ENCODE measurements around the gene ILF3. TPM values are rescaled to one million over a fixed set of nuclear protein-coding genes. Genes with fewer than 3 reads are reported as not detected.

Gene ILF3
- total and polyA plus RNA-seq, 2 of the 13 experiments (the other 11 are each of a cell fraction or from before 2014, with no cell fraction given) = 120 to 173 TPM

GRCh38 chr19:10653732-10654609 is at the start of gene ILF3 (continued):
- no peak; the same call in 1 of the 2 replicates for TF ChIP-seq CREB3 (CRISPR knock-in tag; IDR thresholded peaks at IDR 0.05)
- peak; percentile 99 for TF ChIP-seq TBX3 (IDR thresholded peaks at IDR 0.05; ENCODE audit: borderline replicate concordance)
- TF ChIP-seq, protein P1, sequence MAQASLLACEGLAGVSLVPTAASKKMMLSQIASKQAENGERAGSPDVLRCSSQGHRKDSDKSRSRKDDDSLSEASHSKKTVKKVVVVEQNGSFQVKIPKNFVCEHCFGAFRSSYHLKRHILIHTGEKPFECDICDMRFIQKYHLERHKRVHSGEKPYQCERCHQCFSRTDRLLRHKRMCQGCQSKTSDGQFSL (CRISPR knock-in tag; IDR thresholded peaks at IDR 0.05) = peak; percentile 75
- TF ChIP-seq, protein P2, sequence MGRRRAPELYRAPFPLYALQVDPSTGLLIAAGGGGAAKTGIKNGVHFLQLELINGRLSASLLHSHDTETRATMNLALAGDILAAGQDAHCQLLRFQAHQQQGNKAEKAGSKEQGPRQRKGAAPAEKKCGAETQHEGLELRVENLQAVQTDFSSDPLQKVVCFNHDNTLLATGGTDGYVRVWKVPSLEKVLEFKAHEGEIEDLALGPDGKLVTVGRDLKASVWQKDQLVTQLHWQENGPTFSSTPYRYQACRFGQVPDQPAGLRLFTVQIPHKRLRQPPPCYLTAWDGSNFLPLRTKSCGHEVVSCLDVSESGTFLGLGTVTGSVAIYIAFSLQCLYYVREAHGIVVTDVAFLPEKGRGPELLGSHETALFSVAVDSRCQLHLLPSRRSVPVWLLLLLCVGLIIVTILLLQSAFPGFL (CRISPR knock-in tag; IDR thresholded peaks at IDR 0.05) = no peak
- no peak for TF ChIP-seq ZNF10 (CRISPR knock-in tag; IDR thresholded peaks at IDR 0.05; ENCODE audit: borderline replicate concordance, low read depth)
- peak; percentile 46 for TF ChIP-seq SKI (IDR thresholded peaks at IDR 0.05; ENCODE audit: partially characterized antibody)
- TF ChIP-seq, protein P3, sequence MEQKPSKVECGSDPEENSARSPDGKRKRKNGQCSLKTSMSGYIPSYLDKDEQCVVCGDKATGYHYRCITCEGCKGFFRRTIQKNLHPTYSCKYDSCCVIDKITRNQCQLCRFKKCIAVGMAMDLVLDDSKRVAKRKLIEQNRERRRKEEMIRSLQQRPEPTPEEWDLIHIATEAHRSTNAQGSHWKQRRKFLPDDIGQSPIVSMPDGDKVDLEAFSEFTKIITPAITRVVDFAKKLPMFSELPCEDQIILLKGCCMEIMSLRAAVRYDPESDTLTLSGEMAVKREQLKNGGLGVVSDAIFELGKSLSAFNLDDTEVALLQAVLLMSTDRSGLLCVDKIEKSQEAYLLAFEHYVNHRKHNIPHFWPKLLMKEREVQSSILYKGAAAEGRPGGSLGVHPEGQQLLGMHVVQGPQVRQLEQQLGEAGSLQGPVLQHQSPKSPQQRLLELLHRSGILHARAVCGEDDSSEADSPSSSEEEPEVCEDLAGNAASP (CRISPR knock-in tag; IDR thresholded peaks at IDR 0.05; ENCODE audit: borderline replicate concordance) = peak; percentile 55
- TF ChIP-seq, protein P4, sequence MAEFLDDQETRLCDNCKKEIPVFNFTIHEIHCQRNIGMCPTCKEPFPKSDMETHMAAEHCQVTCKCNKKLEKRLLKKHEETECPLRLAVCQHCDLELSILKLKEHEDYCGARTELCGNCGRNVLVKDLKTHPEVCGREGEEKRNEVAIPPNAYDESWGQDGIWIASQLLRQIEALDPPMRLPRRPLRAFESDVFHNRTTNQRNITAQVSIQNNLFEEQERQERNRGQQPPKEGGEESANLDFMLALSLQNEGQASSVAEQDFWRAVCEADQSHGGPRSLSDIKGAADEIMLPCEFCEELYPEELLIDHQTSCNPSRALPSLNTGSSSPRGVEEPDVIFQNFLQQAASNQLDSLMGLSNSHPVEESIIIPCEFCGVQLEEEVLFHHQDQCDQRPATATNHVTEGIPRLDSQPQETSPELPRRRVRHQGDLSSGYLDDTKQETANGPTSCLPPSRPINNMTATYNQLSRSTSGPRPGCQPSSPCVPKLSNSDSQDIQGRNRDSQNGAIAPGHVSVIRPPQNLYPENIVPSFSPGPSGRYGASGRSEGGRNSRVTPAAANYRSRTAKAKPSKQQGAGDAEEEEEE (CRISPR knock-in tag; IDR thresholded peaks at IDR 0.05; ENCODE audit: borderline replicate concordance) = no peak
- TF ChIP-seq ZBTB21 (CRISPR knock-in tag; IDR thresholded peaks at IDR 0.05) = peak; percentile 80
- TF ChIP-seq, protein P5, sequence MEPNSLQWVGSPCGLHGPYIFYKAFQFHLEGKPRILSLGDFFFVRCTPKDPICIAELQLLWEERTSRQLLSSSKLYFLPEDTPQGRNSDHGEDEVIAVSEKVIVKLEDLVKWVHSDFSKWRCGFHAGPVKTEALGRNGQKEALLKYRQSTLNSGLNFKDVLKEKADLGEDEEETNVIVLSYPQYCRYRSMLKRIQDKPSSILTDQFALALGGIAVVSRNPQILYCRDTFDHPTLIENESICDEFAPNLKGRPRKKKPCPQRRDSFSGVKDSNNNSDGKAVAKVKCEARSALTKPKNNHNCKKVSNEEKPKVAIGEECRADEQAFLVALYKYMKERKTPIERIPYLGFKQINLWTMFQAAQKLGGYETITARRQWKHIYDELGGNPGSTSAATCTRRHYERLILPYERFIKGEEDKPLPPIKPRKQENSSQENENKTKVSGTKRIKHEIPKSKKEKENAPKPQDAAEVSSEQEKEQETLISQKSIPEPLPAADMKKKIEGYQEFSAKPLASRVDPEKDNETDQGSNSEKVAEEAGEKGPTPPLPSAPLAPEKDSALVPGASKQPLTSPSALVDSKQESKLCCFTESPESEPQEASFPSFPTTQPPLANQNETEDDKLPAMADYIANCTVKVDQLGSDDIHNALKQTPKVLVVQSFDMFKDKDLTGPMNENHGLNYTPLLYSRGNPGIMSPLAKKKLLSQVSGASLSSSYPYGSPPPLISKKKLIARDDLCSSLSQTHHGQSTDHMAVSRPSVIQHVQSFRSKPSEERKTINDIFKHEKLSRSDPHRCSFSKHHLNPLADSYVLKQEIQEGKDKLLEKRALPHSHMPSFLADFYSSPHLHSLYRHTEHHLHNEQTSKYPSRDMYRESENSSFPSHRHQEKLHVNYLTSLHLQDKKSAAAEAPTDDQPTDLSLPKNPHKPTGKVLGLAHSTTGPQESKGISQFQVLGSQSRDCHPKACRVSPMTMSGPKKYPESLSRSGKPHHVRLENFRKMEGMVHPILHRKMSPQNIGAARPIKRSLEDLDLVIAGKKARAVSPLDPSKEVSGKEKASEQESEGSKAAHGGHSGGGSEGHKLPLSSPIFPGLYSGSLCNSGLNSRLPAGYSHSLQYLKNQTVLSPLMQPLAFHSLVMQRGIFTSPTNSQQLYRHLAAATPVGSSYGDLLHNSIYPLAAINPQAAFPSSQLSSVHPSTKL (CRISPR knock-in tag; IDR thresholded peaks at IDR 0.05) = peak; percentile 54
- peak; percentile 80; the same call in 1 of the 2 replicates for TF ChIP-seq ATF2 (CRISPR knock-in tag; IDR thresholded peaks at IDR 0.05)
- peak; percentile 68 for TF ChIP-seq ZMYM3 (CRISPR knock-in tag; IDR thresholded peaks at IDR 0.05)
- TF ChIP-seq NR2F6 (IDR thresholded peaks at IDR 0.05) = 0 out of 2 replicates have a peak, but pooled peaks have one; percentile 8
- peak; percentile 53; the same call in 1 of the 2 replicates for TF ChIP-seq NR2F6 (CRISPR knock-in tag; IDR thresholded peaks at IDR 0.05)

Data from HepG2 (cell line).